GM18517 (cell line): ENCODE results near the gene TMEM179B.
"Not testable (repeated sequence)": the region's sequence is repeated elsewhere in the genome, so short reads cannot be mapped to it uniquely, and the experiment has no call there.

Experiments used
- ATAC-seq: cut with Tn5 transposase; IDR thresholded peaks from one replicate; pipeline ENCODE4 v1.9.1; 2021; ENCODE audit warnings: mild to moderate bottlenecking, moderate library complexity; ENCODE audit not compliant: unreplicated experiment

Gene TMEM179B

GRCh38 chr11:62788991-62789390, 1.8 kb downstream of the TMEM179B start:
- ATAC-seq, result no peak

GRCh38 chr11:62789576-62789975, 2.4 kb downstream of the TMEM179B start:
- no peak for ATAC-seq

- no peak for ATAC-seq
Observed at GRCh38 chr11:62791501-62792201, 4.4 kb downstream of the TMEM179B start, which contains the start of gene TMEM223. TSS of gene TMEM223 (minus strand) at chr11:62792006. CDS start at chr11:62791994, 12 bp downstream.

- no peak for ATAC-seq
Observed at GRCh38 chr11:62792202-62792575, 5.0 kb downstream of the TMEM179B start.

GRCh38 chr11:62794201-62794775, 7.1 kb downstream of the TMEM179B start:
- ATAC-seq, result no peak

- ATAC-seq, result no peak
Observed at GRCh38 chr11:62796281-62796680, 9.1 kb downstream of the TMEM179B start.

- ATAC-seq, result no peak
Observed at GRCh38 chr11:62799486-62799885, 12.3 kb downstream of the TMEM179B start.

- ATAC-seq, result no peak
Observed at GRCh38 chr11:62801071-62801470, 13.9 kb downstream of the TMEM179B start.

- ATAC-seq, result no peak
Observed at GRCh38 chr11:62804310-62805075, 17.3 kb downstream of the TMEM179B start.

- ATAC-seq, result peak; percentile 81
Observed at GRCh38 chr11:62805076-62805892, 18.1 kb downstream of the TMEM179B start, which contains the start of gene NXF1. TSS of gene NXF1 (minus strand) at chr11:62805440. CDS start at chr11:62805356, 84 bp downstream.

- no peak for ATAC-seq
Observed at GRCh38 chr11:62805961-62806441, 18.8 kb downstream of the TMEM179B start.

GRCh38 chr11:62806611-62807121, 19.5 kb downstream of the TMEM179B start:
- no peak for ATAC-seq

GRCh38 chr11:62810748-62811147, 23.5 kb downstream of the TMEM179B start:
- ATAC-seq, result no peak

GRCh38 chr11:62811659-62812058, 24.5 kb downstream of the TMEM179B start:
- ATAC-seq, result no peak

GRCh38 chr11:62816557-62816956, 29.4 kb downstream of the TMEM179B start:
- ATAC-seq, result no peak

GRCh38 chr11:62817129-62817528, 29.9 kb downstream of the TMEM179B start:
- ATAC-seq, result no peak

- ATAC-seq, result no peak
Observed at GRCh38 chr11:62823677-62824076, 36.5 kb downstream of the TMEM179B start.

GRCh38 chr11:62828130-62828529, 40.9 kb downstream of the TMEM179B start:
- not testable (repeated sequence) for ATAC-seq

GRCh38 chr11:62830904-62831519, 43.8 kb downstream of the TMEM179B start:
- no peak for ATAC-seq
